HepG2 (cell line): ENCODE measurements around the gene OR2L8. TPM values are rescaled to one million over a fixed set of nuclear protein-coding genes. Genes with fewer than 3 reads are reported as not detected.

Experiments used
- ATAC-seq: fragments of 200-7000 bp; cut with Tn5 transposase; 3 replicates; pipeline ENCODE4 v1.9.1; 2020; ENCODE audit warnings: mild to moderate bottlenecking, moderate library complexity
- Bru-seq: library from RNA; stranded (reverse); fragments of 400-500 nt; gene quantifications from one replicate; lab custom pipeline; 2021; lab: Mats Ljungman, UMichigan
- BruChase-seq, 2 experiments: library from RNA; stranded (reverse); fragments of 400-500 nt; gene quantifications; one replicate each; lab custom pipeline; 2021; lab: Mats Ljungman, UMichigan
- BruUV-seq: library from RNA; stranded (reverse); fragments of 400-500 nt; replicated peaks from 2 replicates; lab custom pipeline; 2021; lab: Mats Ljungman, UMichigan
- CTCF ChIA-PET: fragments of 300-600 bp; formaldehyde crosslinking; extraction: SDS; loops from one replicate; lab custom pipeline; 2021; ENCODE audit warnings: low total read pairs, inconsistent platforms, low intra/inter-chr PET ratio; lab: Yijun Ruan, JAX
- POLR2A ChIA-PET: fragments of 350-600 bp; sonication (Branson Sonifier 250); formaldehyde crosslinking; loops from one replicate; lab custom pipeline; 2020; ENCODE audit warnings: antibody characterized with exemption, inconsistent platforms; lab: Yijun Ruan, JAX
- DNase-seq: peaks from one replicate; pipeline ENCODE4 v3.0.0-alpha.2; 2015; ENCODE audit warnings: low spot score
- FAIRE-seq: peaks from 3 replicates; lab custom pipeline; 2011; peaks lifted over from hg19 to GRCh38; lab: Jason Lieb, UNC
- H2AFZ ChIP-seq: one replicate; pipeline ENCODE4 v1.6.1; 2011; ENCODE audit warnings: low read length, inconsistent platforms
- H3K27ac ChIP-seq: fragments of 300-600 bp; 3 replicates; pipeline ENCODE4 v1.8.0; 2011; ENCODE audit warnings: mixed run types, mild to moderate bottlenecking, mixed read lengths, low read length, inconsistent platforms; ENCODE audit not compliant: insufficient read depth; ENCODE audit errors: extremely low read length
- H3K27me3 ChIP-seq, 2 experiments: fragments of 200-600 bp in 1 of 2; 2 replicates in 1 of 2; 3 replicates in 1 of 2; pipeline versions ENCODE4 v1.6.0 to v1.8.0; 2011; ENCODE audit warnings: low read length in 2 of 2, mild to moderate bottlenecking in 2 of 2, moderate library complexity in 2 of 2, inconsistent platforms in 1 of 2; ENCODE audit not compliant: insufficient read depth in 2 of 2, control insufficient read depth in 1 of 2
- H3K36me3 ChIP-seq, 2 experiments: fragments of 200-600 bp in 1 of 2; replicated peaks in 1 of 2; 2 replicates in 1 of 2; 3 replicates in 1 of 2; pipeline versions ENCODE4 v1.5.1 to v1.8.0; 2011; ENCODE audit warnings: low read length in 2 of 2, inconsistent platforms in 1 of 2; ENCODE audit not compliant: insufficient read depth in 2 of 2, control insufficient read depth in 1 of 2
- H3K4me1 ChIP-seq: 2 replicates; pipeline ENCODE4 v1.5.1; 2012; ENCODE audit warnings: low read length, inconsistent platforms; ENCODE audit not compliant: insufficient read depth
- H3K4me2 ChIP-seq: 2 replicates; pipeline ENCODE4 v1.6.0; 2011; ENCODE audit warnings: low read depth, low read length, inconsistent platforms
- H3K4me3 ChIP-seq, 3 experiments: fragments of 200-600 bp in 1 of 3; sonication (generic), shearing (Covaris generic) in 1 of 3; replicated peaks in 1 of 3; 2 replicates each; pipeline ENCODE4 v1.5.1; 2011 to 2016; ENCODE audit warnings: low read length in 3 of 3, inconsistent platforms in 2 of 3, low read depth in 2 of 3, mild to moderate bottlenecking in 2 of 3, control low read depth in 1 of 3, mixed read lengths in 1 of 3; ENCODE audit not compliant: insufficient read depth in 1 of 3
- H3K79me2 ChIP-seq: one replicate; pipeline ENCODE4 v1.6.1; 2011; ENCODE audit warnings: low read length, inconsistent platforms; ENCODE audit not compliant: insufficient read depth
- H3K9ac ChIP-seq: 2 replicates; pipeline ENCODE4 v1.6.0; 2011; ENCODE audit warnings: mild to moderate bottlenecking, low read depth, low read length, inconsistent platforms; ENCODE audit not compliant: insufficient read depth
- H3K9me3 ChIP-seq: 2 replicates; pipeline ENCODE4 v1.5.1; 2012; ENCODE audit warnings: mild to moderate bottlenecking, low read length
- H4K20me1 ChIP-seq: 2 replicates; pipeline ENCODE4 v1.6.0; 2011; ENCODE audit warnings: inconsistent platforms, mild to moderate bottlenecking, low read length, moderate library complexity; ENCODE audit not compliant: insufficient read depth
- BRF2 ChIP-seq: sonication (generic); formaldehyde crosslinking; IDR thresholded peaks from 2 replicates; pipeline ENCODE4 v1.8.1; 2022; ENCODE audit warnings: mild to moderate bottlenecking, missing genetic modification reagents
- MAFK ChIP-seq, 2 experiments: IDR thresholded peaks in 1 of 2; conservative IDR thresholded peaks in 1 of 2; 2 replicates each; pipeline ENCODE4 v1.6.1; 2011; ENCODE audit warnings: improper control_type of control experiment in 2 of 2, low read length in 2 of 2
- ZBTB7A ChIP-seq: sonication (generic); formaldehyde crosslinking; IDR thresholded peaks from 2 replicates; pipeline ENCODE4 v1.8.0; 2022; ENCODE audit warnings: mild to moderate bottlenecking, missing genetic modification reagents
- ZNF142 ChIP-seq: sonication (generic); formaldehyde crosslinking; IDR thresholded peaks from 2 replicates; pipeline ENCODE4 v1.4.0; 2020; ENCODE audit warnings: missing genetic modification reagents
- ZNF17 ChIP-seq: sonication (generic); formaldehyde crosslinking; IDR thresholded peaks from 2 replicates; pipeline ENCODE4 v1.5.0; 2020; ENCODE audit warnings: mild to moderate bottlenecking, missing genetic modification reagents
- ZNF326 ChIP-seq: sonication (generic); formaldehyde crosslinking; IDR thresholded peaks from 2 replicates; pipeline ENCODE4 v1.4.0; 2020; ENCODE audit warnings: missing genetic modification reagents, borderline replicate concordance
- ZNF670 ChIP-seq: sonication (generic); formaldehyde crosslinking; IDR thresholded peaks from 2 replicates; pipeline ENCODE4 v1.8.0; 2022; ENCODE audit warnings: mild to moderate bottlenecking, missing genetic modification reagents, borderline replicate concordance
- ZNF740 ChIP-seq: sonication (generic); formaldehyde crosslinking; IDR thresholded peaks from 2 replicates; pipeline ENCODE4 v1.4.0; 2020; ENCODE audit warnings: missing genetic modification reagents
- ZNF879 ChIP-seq: sonication (generic); formaldehyde crosslinking; IDR thresholded peaks from 2 replicates; pipeline ENCODE4 v1.8.1; 2023; ENCODE audit warnings: missing genetic modification reagents
- ZUFSP ChIP-seq: sonication (generic); formaldehyde crosslinking; IDR thresholded peaks from 2 replicates; pipeline ENCODE4 v1.9.0; 2021; ENCODE audit warnings: missing genetic modification reagents, mild to moderate bottlenecking, borderline replicate concordance
- WGBS: methylation state at CpG from one replicate; pipeline ENCODE4 v1.1.6; 2017; ENCODE audit warnings: low lambda C conversion rate; 5-methylcytosine and 5-hydroxymethylcytosine counted together
- in situ Hi-C: cut with HindIII; loops from 2 replicates; pipeline ENCODE4 v1.10.0; 2017; ENCODE audit warnings: low pct_unique_long_range_greater_than_20kb; ENCODE audit not compliant: extremely low pct_ligation_motif_present
- intact Hi-C: fragments of 100-400 bp; cut with micrococcal nuclease; formaldehyde crosslinking; loops from one replicate; pipeline ENCODE4 v1.10.0; 2022; ENCODE audit not compliant: unreplicated experiment
- long read RNA-seq, 2 experiments: library from RNA in 1 of 2; library from polyadenylated mRNA in 1 of 2; stranded (forward) in 1 of 2; unstranded in 1 of 2; transcript quantifications; one replicate each; pipeline ENCODE4 v2.0.0, GENCODE V29; 2019 to 2022
- polyA minus RNA-seq, 3 experiments: library from RNA; depleted of rRNA, polyadenylated mRNA; stranded (reverse); fragments of >200 nt; gene quantifications; 2 replicates each; pipeline ENCODE4 v1.2.3, GENCODE V29; 2011; ENCODE audit warnings: low replicate concordance in 1 of 3
- polyA plus RNA-seq, 8 experiments: library from polyadenylated mRNA; depleted of rRNA in 3 of 8; stranded (reverse) in 7 of 8; unstranded in 1 of 8; fragments of >200 nt; fragmentation: Illumina TruSeq in 4 of 8; extraction: Trizol in 4 of 8; gene quantifications; 2 replicates each; pipeline versions ENCODE4 v1.2.1 to v1.2.3, GENCODE V29; 2011 to 2016; ENCODE audit warnings: low read depth in 4 of 8, missing spikeins in 1 of 8, mixed read lengths in 1 of 8; ENCODE audit not compliant: insufficient read depth in 1 of 8
- total RNA-seq, 5 experiments: library from RNA; depleted of rRNA; stranded (reverse); fragments of >200 nt; fragmentation: Illumina TruSeq; extraction: Trizol; gene quantifications; 2 replicates each; pipeline ENCODE4 v1.2.3, GENCODE V29; 2016; ENCODE audit warnings: low read depth in 1 of 5

The OR2L8 gene
- total RNA-seq (2016; rRNA removed; fragmentation: Illumina TruSeq; extraction: Trizol), result not detected in 2 replicates
- not detected in 2 replicates for total RNA-seq (2016; cell fraction: cytosol; rRNA removed; fragmentation: Illumina TruSeq; extraction: Trizol; ENCODE audit: low read depth)
- not detected in 2 replicates for total RNA-seq (2016; cell fraction: insoluble cytoplasmic fraction; rRNA removed; fragmentation: Illumina TruSeq; extraction: Trizol)
- not detected in 2 replicates for total RNA-seq (2016; cell fraction: membrane; rRNA removed; fragmentation: Illumina TruSeq; extraction: Trizol)
- not detected in 2 replicates for total RNA-seq (2016; cell fraction: nucleus; rRNA removed; fragmentation: Illumina TruSeq; extraction: Trizol)
- polyA plus RNA-seq (2011; rRNA removed), result not detected in 2 replicates
- polyA plus RNA-seq (2011; cell fraction: cytosol; rRNA removed), result not detected in 2 replicates
- not detected in 2 replicates for polyA plus RNA-seq (2011; cell fraction: nucleus; rRNA removed)
- polyA plus RNA-seq (2012), result not detected in 2 replicates
- polyA plus RNA-seq (2016; cell fraction: cytosol; fragmentation: Illumina TruSeq; extraction: Trizol; ENCODE audit: low read depth), result not detected in 2 replicates
- not detected in 2 replicates for polyA plus RNA-seq (2016; cell fraction: insoluble cytoplasmic fraction; fragmentation: Illumina TruSeq; extraction: Trizol; ENCODE audit: low read depth)
- polyA plus RNA-seq (2016; cell fraction: membrane; fragmentation: Illumina TruSeq; extraction: Trizol; ENCODE audit: low read depth), result not detected in 2 replicates
- polyA plus RNA-seq (2016; cell fraction: nucleus; fragmentation: Illumina TruSeq; extraction: Trizol; ENCODE audit: insufficient read depth, low read depth), result not detected in 2 replicates
- polyA minus RNA-seq (2011; rRNA and poly(A)+ RNA removed; ENCODE audit: low replicate concordance), result not detected in 2 replicates
- not detected in 2 replicates for polyA minus RNA-seq (2011; cell fraction: cytosol; rRNA and poly(A)+ RNA removed)
- not detected in 2 replicates for polyA minus RNA-seq (2011; cell fraction: nucleus; rRNA and poly(A)+ RNA removed)
- Bru-seq, nascent RNA, result not detected
- BruChase-seq, experiment 1, labeled RNA remaining after a 6-hour chase, result not detected
- BruChase-seq, experiment 2, labeled RNA remaining after a 2-hour chase, result not detected
- long read RNA-seq, experiment 1, result 0 reads
- long read RNA-seq, experiment 2, result 0 reads

GRCh38 chr1:247948558-247948957 is at the start of gene OR2L8:
Gene OR2L8 (plus strand): TSS chr1:247948858. CDS start chr1:247948858, 0 bp downstream.
- Histone ChIP-seq H3K27me3 (no peaks in the 10 kb centered on the region), H3K9ac (no peak within 1 kb of the TSS), H4K20me1 (no peaks in the 10 kb centered on the region), H3K27ac (no peak within 1 kb of the TSS), H3K4me1 (no peaks in the 10 kb centered on the region), H3K9me3 (peaks cover 72% of the 10 kb centered on the region), H3K79me2 (no peaks in the 10 kb centered on the region), H3K36me3 (no peaks in the 10 kb centered on the region), H3K4me3 (no peak within 1 kb of the TSS), H2AFZ (no peak within 1 kb of the TSS), H3K4me2 (no peak within 1 kb of the TSS)
- 21% methylated on average over 3 of the region's 3 CpGs for WGBS
- no peak for DNase-seq
- ChIA-PET CTCF (no interaction called here), POLR2A (no interaction called here)
- no TSS peak for BruUV-seq
- no peak for ATAC-seq
- in situ Hi-C loops (no loop called here), intact Hi-C loops (no loop called here)
- FAIRE-seq, result no peak
- TF ChIP-seq ZNF740 (CRISPR knock-in tag) (no peak), ZNF670 (CRISPR knock-in tag) (no peak), MAFK (conservative IDR thresholded peaks at IDR 0.05 in 1 of 2, IDR thresholded peaks at IDR 0.05 in 1 of 2; ENCODE audit: low read length in 2 of 2) (no peak), ZUFSP (CRISPR knock-in tag) (no peak), ZNF879 (CRISPR knock-in tag) (no peak), ZBTB7A (CRISPR knock-in tag) (no peak), BRF2 (CRISPR knock-in tag) (no peak), ZNF17 (CRISPR knock-in tag) (no peak), ZNF142 (CRISPR knock-in tag) (no peak), ZNF326 (no peak)
